22Rv1 (cell line): ENCODE measurements around the gene RNASET2.

Experiments used
- H3K27ac ChIP-seq: fragments of 450-650 bp; 2 replicates; pipeline ENCODE4 v1.5.1; 2017
- ZFX ChIP-seq: fragments of 450-650 bp; IDR thresholded peaks from 2 replicates; pipeline ENCODE4 v1.6.1; 2017; ENCODE audit warnings: antibody characterized with exemption, borderline replicate concordance
- TF ChIP-seq, protein P1 (sequence below): fragments of 450-650 bp; IDR thresholded peaks from 2 replicates; pipeline ENCODE4 v1.5.1; 2017; ENCODE audit warnings: mild to moderate bottlenecking

RNASET2 gene

DNA sequence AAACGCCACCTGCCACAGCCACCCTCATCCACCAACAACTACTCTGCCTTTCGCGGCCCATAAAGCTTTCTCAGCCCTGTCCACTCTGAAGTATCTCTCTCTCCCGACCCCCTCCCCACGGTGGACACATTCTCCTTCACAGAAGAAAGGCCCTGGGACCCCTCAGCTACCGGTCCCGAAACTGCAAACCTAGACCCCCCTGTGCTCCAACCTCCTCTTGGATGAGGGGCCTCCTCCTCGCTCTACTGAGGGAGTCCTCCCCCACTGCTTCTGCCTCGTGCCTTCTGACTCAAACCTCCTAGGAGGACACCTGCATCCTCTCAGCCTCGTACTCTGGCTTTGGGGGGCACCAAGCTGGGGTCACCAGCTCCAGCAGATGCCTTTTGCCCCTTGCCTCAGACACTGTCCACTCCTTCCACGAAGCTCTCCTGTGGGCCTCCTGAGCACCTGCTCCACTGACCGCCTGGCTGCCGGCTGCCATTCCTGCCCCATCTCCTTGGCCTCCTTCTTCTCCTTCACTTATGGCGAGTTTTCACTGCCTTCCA is 24.9 kb downstream of the RNASET2 start:
- no peak overlapping the region for H3K27ac ChIP-seq
- TF ChIP-seq ZFX, result no peak
- TF ChIP-seq, protein P1, sequence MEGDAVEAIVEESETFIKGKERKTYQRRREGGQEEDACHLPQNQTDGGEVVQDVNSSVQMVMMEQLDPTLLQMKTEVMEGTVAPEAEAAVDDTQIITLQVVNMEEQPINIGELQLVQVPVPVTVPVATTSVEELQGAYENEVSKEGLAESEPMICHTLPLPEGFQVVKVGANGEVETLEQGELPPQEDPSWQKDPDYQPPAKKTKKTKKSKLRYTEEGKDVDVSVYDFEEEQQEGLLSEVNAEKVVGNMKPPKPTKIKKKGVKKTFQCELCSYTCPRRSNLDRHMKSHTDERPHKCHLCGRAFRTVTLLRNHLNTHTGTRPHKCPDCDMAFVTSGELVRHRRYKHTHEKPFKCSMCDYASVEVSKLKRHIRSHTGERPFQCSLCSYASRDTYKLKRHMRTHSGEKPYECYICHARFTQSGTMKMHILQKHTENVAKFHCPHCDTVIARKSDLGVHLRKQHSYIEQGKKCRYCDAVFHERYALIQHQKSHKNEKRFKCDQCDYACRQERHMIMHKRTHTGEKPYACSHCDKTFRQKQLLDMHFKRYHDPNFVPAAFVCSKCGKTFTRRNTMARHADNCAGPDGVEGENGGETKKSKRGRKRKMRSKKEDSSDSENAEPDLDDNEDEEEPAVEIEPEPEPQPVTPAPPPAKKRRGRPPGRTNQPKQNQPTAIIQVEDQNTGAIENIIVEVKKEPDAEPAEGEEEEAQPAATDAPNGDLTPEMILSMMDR, result no peak

DNA sequence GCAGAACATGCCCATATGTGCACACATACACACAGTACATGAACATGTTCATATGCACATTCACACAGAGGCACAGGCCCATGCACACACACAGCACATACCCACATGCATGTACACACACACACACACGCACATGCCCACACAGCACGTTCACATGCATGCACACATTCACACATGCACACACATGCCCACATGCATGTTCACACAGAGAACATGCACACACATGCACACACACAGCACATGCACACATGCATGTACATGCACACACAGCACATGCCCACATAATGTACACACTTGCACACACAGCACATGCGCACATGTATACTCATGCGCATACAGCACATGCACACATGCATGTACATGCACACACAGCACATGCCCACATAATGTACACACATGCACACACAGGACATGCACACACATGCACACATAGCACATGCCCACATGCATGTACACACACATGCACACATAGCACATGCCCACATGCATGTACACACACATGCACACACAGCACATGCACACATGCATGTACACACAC is 25.9 kb downstream of the RNASET2 start:
- no peak for TF ChIP-seq ZFX
- TF ChIP-seq, protein P1, result no peak
- H3K27ac ChIP-seq, result no peak overlapping the region

GRCh38 chr6:166929542-166930189 is 26.7 kb downstream of the RNASET2 start:
- no peak for TF ChIP-seq ZFX
- TF ChIP-seq, protein P1, result no peak
- no peak overlapping the region for H3K27ac ChIP-seq

DNA sequence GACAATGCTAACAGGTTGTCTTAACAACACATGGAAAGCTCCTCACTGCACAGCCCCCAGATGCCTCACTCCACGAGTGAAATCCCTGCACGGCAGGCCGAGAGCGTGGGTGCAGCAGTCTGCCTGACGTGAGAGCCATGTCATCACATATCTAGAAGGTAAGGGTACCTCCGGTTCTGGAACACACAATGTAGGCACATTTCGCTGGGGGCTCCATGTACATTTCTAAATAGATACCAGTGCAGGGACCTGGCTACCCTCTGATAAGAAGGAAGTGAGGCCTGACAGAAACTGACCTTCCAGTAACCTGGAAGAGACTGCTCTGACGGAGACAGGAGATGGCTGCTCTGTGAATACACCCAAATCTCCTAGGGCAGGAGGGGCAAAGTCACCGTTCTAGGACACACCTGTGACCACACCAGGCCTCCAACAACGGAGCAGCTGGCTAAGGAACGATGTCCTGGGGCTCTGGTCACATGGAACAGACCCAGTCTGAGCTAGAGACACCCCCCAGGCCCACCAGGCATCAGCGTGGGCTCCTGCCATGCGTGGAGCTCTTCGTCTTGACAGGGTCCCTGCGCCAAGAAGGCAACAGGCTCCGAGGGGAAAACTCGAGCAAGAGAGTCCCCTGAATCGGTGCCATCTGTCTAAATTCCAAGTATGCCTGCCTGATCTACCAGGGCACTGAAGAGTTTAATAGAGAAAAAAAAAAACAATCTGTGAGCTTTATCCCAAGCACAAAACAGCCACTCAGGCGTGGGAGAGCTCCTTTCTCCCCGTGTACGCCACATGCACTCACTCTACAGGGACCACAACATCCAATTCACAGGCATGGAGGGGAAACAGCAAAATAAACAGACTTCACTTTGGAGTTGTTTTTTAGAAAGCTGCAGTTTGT is 27.5 kb downstream of the RNASET2 start:
- TF ChIP-seq, protein P1, result no peak
- TF ChIP-seq ZFX, result no peak
- no peak overlapping the region for H3K27ac ChIP-seq

DNA sequence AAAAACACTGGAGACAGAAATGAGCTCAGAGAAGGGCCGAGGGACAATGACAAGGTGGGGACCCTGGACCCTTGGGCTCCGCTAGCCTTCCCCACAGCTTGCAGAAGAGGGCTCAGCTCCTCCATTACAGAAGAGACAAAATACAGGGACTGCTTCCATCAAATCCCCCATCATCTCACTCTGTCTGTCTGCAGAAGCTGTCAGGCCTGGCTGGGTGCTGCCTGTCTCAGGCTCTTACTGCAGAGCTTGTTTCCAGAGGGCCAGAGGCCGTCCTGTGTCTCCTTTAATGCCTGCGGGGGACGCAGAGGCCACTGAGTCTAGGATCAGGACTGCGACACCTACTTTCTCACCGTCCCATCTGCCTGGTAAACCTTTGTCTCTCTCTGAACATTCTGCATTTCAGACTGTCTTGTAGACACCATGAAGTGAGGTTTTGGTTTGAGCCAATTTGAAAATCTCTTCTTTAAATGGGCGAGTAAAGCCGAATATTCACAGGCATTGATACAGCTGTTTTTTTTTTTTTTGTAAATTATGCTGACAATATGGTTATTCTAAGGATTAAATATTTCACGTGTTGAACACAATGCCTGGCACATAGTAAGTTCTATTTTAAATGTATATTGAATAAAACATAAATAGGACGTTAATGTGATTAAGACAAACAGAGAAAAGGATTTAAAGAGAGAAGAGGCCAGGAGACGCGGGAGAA is 28.3 kb downstream of the RNASET2 start:
- H3K27ac ChIP-seq, result no peak overlapping the region

GRCh38 chr6:166927240-166927934 is 29.0 kb downstream of the RNASET2 start:
- no peak for TF ChIP-seq ZFX
- TF ChIP-seq, protein P1, result no peak
- no peak overlapping the region for H3K27ac ChIP-seq

More for the DNA sequence above, 28.3 kb downstream of the RNASET2 start:
- TF ChIP-seq, protein P1, result no peak
- TF ChIP-seq ZFX, result no peak
